Parathyroid adenoma (tissue), 2 donors: Measurements from ENCODE around the gene C11orf16.

Experiments
- H2AFZ ChIP-seq: fragments of 300-600 bp; sonication (generic); one replicate; pipeline ENCODE4 v1.7.0; 2017; ENCODE audit warnings: antibody characterized with exemption, mild to moderate bottlenecking
- H3K27ac ChIP-seq: fragments of 300-600 bp; sonication (generic); one replicate; pipeline ENCODE4 v1.7.0; 2017
- H3K27me3 ChIP-seq: fragments of 300-600 bp; sonication (generic); one replicate; pipeline ENCODE4 v1.7.0; 2017; ENCODE audit warnings: low read length; ENCODE audit not compliant: control insufficient read depth, insufficient read depth
- H3K36me3 ChIP-seq: fragments of 300-600 bp; sonication (generic); one replicate; pipeline ENCODE4 v1.7.0; 2017; ENCODE audit warnings: low read length; ENCODE audit not compliant: control insufficient read depth, insufficient read depth
- H3K4me1 ChIP-seq: fragments of 300-600 bp; sonication (generic); one replicate; pipeline ENCODE4 v1.7.0; 2017; ENCODE audit warnings: control low read depth
- H3K4me2 ChIP-seq: fragments of 300-600 bp; sonication (generic); one replicate; pipeline ENCODE4 v1.7.0; 2017; ENCODE audit warnings: low read length
- H3K4me3 ChIP-seq: fragments of 300-600 bp; sonication (generic); one replicate; pipeline ENCODE4 v1.7.0; 2017; ENCODE audit warnings: low read depth, low read length
- H3K79me2 ChIP-seq: fragments of 300-600 bp; sonication (generic); one replicate; pipeline ENCODE4 v1.7.0; 2017; ENCODE audit warnings: control low read depth
- H3K9ac ChIP-seq: fragments of 300-600 bp; sonication (generic); one replicate; pipeline ENCODE4 v1.7.0; 2017; ENCODE audit warnings: mild to moderate bottlenecking
- H3K9me3 ChIP-seq: fragments of 300-600 bp; sonication (generic); one replicate; pipeline ENCODE4 v1.7.0; 2017; ENCODE audit warnings: low read length; ENCODE audit not compliant: control insufficient read depth
- CTCF ChIP-seq: fragments of 300-600 bp; sonication (generic); IDR thresholded peaks from one replicate; pipeline ENCODE4 v1.7.0; 2017; ENCODE audit warnings: antibody characterized with exemption, mild to moderate bottlenecking
- donor health status: primary hyperparathyroidism.

Gene C11orf16

GRCh38 chr11:8911029-8911823, 21.5 kb downstream of the C11orf16 start, which contains the start of gene AKIP1:
Gene AKIP1, plus strand, starts transcription at chr11:8911189. Its CDS starts 261 bp downstream, at chr11:8911450.
- TF ChIP-seq CTCF = no peak
- H3K4me1 ChIP-seq = no peaks in the 10 kb centered on the region

GRCh38 chr11:8910649-8911026, 22.1 kb downstream of the C11orf16 start:
- peak overlapping the region; percentile 57 for H3K4me2 ChIP-seq
- no peaks in the 10 kb centered on the region for H3K27me3 ChIP-seq
- no peak for TF ChIP-seq CTCF
- no peaks in the 10 kb centered on the region for H3K4me1 ChIP-seq
- H2AFZ ChIP-seq = peak overlapping the region; percentile 81
- H3K79me2 ChIP-seq = no peaks in the 10 kb centered on the region
- H3K9ac ChIP-seq = no peak overlapping the region
- H3K9me3 ChIP-seq = no peaks in the 10 kb centered on the region
- peak overlapping the region; percentile 44 for H3K4me3 ChIP-seq
- no peaks in the 10 kb centered on the region for H3K36me3 ChIP-seq
- no peak overlapping the region for H3K27ac ChIP-seq

More at GRCh38 chr11:8911029-8911823, 21.5 kb downstream of the C11orf16 start, which contains the start of gene AKIP1:
- Histone ChIP-seq H3K9ac (peak within 1 kb of the TSS; percentile 37), H3K9me3 (no peaks in the 10 kb centered on the region), H2AFZ (peak within 1 kb of the TSS; percentile 96), H3K79me2 (no peaks in the 10 kb centered on the region), H3K4me3 (peak within 1 kb of the TSS; percentile 72), H3K27me3 (no peaks in the 10 kb centered on the region), H3K36me3 (no peaks in the 10 kb centered on the region), H3K27ac (peak within 1 kb of the TSS; percentile 70), H3K4me2 (peak within 1 kb of the TSS; percentile 78)

- no peak overlapping the region for H3K4me2 ChIP-seq
- H3K27me3 ChIP-seq = no peaks in the 10 kb centered on the region
- H3K9ac ChIP-seq = no peak overlapping the region
- H3K79me2 ChIP-seq = no peaks in the 10 kb centered on the region
- no peak for TF ChIP-seq CTCF
- no peaks in the 10 kb centered on the region for H3K9me3 ChIP-seq
- no peak overlapping the region for H3K27ac ChIP-seq
- H2AFZ ChIP-seq = no peak overlapping the region
- H3K4me3 ChIP-seq = no peak overlapping the region
- H3K36me3 ChIP-seq = no peaks in the 10 kb centered on the region
- no peaks in the 10 kb centered on the region for H3K4me1 ChIP-seq
These were observed 24.6 kb downstream of the C11orf16 start for GRCh38 chr11:8908099-8908498.

GRCh38 chr11:8907116-8907515, 25.6 kb downstream of the C11orf16 start:
- Histone ChIP-seq H3K9ac (no peak overlapping the region), H3K36me3 (no peaks in the 10 kb centered on the region), H3K4me2 (no peak overlapping the region), H3K4me3 (no peak overlapping the region), H3K4me1 (no peaks in the 10 kb centered on the region), H2AFZ (no peak overlapping the region), H3K79me2 (no peaks in the 10 kb centered on the region), H3K9me3 (no peaks in the 10 kb centered on the region), H3K27ac (no peak overlapping the region), H3K27me3 (no peaks in the 10 kb centered on the region)
- no peak for TF ChIP-seq CTCF
